Islet precursor cell (in vitro differentiated cells): Measurements from ENCODE around the gene SNTB2.

ENCODE experiments used
- DNase-seq: peaks from one replicate; pipeline ENCODE4 v3.0.0-alpha.2; 2018

Gene SNTB2

DNA sequence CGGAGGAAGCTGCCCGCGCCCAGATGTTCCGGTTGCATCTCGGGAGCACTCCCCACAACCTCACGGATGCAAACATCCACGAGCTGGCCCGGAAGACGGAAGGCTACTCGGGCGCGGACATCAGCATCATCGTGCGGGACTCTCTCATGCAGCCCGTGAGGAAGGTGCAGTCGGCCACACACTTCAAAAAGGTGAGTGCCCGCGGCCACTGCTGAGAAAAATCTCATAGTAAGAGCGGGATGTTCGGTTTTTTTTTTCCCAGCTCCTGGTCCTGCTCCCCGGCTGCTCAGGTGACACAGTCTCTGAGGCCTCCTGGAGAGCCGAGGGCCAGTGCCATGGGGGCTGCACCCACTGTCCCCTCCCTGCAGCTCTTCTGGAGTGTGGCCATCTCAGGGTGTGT, 134.1 kb downstream of the SNTB2 start:
- no peak for DNase-seq

DNA sequence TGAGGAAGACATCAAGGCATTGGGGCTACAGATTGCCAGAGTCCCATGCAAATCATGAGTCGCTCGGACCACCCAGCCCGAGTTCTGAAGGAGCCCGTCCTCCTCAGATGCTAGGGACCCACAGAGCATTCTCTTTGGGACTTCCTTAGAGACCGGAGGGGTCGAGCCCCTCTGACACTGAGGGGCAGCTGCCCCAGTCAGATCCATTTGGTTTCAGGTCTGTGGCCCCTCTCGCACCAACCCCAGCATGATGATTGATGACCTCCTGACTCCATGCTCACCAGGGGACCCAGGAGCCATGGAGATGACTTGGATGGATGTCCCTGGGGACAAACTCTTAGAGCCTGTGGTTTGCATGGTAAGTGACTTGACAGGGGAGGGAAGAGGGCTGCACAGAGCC, 135.4 kb downstream of the SNTB2 start:
- no peak for DNase-seq

DNA sequence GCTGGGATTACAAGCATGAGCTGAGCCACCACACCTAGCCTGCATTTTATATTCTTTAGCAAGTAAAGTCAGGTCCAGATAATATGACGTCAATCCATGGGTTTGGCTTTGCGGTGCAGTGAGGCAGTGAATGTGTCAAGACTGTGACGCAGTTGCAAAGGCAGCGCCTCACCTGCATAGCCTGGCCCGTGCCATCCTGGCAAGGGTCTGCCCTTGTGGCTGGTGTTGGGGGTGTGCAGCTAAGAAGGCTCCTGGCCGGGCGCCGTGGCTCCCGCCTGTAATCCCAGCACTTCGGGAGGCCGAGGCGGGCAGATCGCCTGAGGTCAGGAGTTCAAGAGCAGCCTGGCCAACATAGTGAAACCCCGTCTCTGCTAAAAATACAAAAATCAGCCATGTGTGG, 136.5 kb downstream of the SNTB2 start:
- no peak for DNase-seq

DNA sequence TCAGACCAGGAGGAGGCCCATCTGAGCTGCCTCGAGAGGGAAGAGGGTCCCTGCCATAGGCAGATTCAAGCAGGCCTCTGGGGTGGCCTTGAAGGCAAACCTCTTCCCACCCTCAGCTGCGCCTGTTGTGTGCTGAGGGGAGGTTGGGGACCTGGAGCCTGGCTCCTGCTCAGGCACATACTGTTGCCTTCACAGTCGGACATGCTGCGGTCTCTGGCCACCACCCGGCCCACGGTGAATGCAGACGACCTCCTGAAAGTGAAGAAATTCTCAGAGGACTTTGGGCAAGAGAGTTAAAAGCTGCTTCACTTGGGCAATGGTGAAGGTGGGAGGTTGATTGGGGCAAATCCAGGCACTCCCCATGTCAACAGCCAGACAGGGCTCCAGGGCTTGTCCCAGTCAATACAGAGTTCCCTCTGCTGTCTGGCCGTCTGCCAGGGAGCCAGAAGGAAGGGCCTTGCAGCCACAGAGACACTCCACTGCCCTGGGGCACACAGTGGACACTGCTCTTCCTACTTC, 137.1 kb downstream of the SNTB2 start:
- DNase-seq: no peak

DNA sequence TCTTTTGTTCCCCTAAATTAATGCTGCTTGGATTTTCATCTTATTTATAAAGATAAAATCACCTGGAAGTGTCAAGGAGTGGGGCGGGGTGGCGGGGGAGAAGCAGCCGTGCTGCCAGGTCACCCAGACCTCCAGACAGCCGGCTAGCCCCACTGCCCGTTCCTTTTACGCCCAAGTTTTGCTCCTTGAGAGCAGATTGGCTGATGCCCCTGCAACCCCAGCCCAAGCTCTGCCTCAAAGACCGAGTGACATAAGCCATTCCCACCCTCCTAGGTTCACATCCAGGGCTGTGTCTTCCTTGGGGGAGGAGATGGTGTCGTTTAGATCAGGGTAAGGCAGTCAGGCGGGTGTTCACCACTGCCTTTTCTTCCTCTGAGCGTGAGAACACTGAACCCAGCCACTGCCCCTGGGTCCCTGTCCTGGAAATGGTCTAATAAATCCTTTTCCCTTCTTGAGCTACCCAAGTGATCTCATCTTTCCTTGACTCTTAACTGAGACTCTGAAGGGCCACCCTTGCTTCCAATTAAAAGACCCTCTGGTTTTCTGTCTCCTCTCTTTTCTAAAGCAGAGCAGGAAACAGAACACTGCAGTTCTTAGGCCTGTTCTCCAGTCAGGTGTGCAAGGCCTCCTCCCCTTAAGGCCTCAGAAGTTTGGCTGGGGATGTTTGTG, 137.8 kb downstream of the SNTB2 start:
- DNase-seq: no peak

DNA sequence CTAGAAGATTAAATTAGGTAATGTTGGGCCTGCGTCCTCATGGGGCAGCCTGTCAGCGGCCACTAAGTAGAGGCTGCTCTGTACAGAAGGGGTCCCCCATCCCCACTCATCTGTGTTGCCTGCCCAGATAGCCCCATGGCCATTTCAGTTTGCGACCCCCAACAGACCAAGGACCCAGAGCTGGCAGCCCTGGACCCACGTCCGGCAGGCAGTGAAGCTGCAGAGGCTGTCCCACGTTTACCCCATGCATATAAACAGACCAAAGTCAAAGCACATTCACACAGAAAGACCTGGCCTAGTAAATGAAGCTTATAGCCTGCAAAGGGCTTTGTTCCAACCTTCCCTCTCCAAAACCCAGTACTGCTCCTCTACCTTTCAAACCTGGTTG, 138.8 kb downstream of the SNTB2 start:
- DNase-seq: no peak

DNA sequence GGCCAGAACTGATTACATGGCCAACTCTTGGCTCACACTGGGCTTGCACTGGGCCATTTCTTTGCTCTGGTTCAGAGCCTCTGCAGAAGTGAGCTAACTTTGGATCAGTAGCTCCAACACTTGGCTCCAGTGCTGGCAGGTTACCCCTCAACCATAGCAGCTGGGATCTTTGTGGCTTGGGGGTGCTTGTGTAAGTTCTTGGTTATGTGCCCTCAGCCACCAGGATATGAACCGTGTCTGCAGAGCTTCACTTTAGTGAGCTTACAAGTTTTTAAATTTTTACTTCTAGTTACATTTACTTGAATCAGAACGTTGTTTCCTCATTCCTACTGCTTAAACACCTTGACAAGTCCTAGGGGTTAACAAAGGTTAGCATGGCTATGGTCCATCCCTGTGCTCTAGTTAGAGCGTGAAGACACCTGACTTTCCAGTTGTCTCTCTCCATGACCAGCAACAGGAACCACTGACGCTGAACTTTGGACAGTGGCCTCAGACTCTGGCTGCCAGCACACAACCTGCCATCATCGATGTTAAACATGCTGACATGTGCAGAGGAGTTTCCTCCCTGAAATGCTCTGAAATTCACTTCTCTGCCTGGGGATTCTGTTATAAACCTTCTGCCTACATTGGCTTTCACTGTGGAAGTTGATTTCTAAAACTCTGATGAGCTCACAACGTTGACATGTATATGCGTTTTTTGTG, 139.4 kb downstream of the SNTB2 start:
- DNase-seq: no peak

DNA sequence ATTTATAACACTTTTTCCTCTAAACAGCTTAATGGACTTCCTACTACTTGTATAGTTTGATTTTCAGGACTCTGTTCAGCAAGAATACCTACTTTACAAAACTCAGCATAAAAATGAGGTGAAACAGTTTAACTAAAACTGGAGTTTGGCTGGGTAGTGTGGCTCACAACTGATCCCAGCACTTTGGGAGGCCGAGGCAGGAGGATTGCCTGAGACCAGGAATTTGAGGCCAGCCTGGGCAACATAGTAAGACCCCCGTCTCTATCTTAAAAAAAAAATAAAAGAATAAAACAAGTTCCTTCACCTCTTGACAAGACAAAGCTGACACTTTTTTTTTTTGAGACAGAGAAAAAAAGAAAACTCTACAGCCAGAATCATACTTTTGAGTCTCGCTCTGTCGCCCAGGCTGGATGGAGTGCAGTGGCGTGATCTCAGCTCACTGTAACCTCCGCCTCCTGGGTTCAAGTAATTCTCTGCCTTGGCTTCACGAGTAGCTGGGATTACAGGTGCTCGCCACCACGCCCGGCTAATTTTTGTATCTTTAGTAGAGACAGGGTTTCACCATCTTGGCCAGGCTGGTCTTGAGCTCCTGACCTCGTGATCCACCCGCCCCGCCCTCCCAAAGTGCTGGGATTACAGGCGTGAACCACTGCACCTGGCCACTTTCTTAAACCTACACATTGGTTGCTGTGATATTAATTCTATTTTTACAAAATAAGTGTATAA, 140.8 kb downstream of the SNTB2 start:
- no peak for DNase-seq

DNA sequence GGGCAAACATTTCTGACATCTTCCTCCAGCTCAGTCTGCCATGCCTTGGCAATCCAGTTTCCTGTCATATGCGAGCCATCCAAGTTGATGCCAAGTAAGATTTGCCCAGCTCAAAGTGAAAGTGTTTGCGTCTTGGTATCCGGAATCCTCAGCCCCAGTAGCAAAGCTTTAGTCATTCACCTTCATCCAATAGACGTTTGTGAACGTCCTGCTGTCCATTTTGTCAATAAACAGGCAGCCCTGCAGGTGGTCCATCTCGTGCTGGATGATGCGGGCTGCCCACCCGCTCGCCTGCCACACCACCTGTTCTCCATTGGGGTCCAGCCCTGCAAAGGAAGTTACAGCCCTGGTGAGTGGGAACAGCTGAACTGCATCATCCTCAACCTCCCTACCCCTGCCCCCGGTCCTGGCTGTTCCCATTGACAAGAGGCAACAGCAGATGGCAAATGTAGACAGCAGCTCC, 141.9 kb downstream of the SNTB2 start:
- DNase-seq: no peak

DNA sequence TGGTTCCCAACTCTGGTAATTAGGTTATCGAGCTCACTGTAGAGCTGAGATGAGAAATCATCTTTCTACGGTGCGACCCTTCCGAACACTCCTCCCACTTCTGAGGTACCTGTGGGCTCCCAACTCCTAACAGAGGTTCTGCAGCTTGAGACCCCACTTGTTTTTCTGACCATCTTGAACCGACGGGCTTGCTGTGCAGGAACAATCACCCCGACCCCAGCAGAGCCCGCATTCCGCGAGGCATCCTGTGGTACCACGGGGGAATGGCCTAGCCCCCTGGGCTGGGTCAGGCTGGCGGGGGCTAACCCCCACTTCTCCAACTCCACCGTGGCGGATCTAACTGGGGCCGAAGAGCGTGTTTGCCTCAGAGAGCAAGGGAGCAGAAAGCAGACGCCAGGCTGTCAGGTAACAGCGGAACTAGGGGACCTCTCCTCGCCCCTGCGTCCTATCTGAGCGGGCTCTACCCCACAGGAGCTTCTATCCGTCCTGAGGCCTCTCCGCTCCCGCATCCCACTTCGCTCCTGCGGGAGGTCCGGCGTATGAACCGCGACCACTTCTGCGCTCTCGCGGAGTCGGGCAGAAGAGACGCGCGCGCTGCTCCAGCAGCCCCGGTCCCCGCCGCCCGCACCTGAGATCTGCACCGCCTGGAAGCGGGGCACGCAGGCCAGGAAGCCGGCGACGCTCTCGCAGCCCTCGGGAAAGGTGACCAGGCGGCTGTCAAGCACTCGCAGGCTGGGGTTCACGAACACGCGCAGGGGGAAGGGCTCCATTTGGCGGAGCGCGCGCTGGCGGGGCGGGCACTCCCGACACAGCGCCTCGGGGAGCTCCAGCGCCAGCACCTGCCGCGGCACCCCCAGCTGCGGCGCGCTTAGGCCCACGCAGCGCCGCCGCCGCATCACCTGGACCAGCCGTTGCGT, 142.7 kb downstream of the SNTB2 start:
- DNase-seq: no peak

DNA sequence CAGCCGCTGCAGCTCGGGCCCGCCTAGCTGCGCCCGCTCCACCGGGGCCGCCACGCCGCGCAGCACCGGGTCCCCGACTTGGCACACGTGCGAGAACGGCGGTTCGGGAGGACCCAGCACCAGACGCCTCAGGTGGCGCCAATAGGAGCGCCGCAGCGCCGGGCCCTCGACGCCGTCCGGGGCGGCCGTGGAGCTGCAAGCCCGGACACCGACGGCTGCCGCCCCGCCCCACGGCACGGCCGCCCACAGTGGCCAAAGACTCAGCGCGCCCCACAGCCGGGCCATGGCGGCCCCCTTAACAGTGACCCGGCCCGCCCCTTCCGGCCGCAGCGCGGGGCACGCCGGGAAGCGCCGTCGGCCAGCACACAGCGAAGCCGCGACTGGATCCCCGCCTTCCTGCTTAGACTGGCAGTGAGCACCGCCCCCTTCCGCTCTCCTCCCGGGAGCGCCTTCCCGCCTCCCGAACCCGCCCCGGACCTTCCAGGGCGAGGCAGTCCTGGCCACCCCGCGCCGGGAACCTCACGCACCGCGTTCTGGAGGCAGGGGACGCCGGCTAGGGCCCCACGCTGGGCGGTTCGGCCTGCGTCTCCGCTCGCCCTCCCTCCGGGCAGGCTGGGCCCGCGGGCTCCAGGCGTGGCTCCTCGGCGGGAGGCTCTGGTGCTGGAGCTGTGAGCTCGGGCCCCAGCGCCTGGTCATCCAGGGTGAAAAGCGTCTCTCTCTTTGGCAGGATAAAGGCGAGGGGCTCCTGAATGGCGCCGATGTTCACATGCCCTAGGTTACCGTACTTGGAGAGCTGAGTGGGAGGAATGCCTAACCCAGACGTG, 143.5 kb downstream of the SNTB2 start, which contains the start of gene PDF:
PDF (minus strand) TSS at position 303 of the 824 bp plus-strand sequence; CDS start at position 285, 18 bp downstream.
- DNase-seq: peak; percentile 97

DNA sequence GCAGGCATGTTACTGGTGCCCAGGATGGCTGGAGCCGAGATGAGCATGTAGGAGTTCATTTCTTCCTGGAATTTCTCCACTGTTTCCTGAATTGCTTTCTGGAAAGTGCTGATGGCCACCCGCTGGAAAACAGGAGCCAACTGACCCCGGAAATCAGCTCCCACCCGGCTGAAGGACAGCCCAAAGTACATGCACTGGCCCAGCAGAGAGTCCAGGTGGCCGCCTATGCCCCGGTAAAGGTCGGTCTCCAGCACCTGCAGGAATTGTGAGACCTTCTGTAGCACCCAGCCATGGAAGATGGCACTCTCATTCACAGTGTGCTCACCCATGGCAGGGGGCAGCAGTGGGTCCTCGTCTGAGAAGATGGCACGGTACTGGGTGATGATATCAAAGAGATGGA, 147.7 kb downstream of the SNTB2 start:
- DNase-seq: no peak

DNA sequence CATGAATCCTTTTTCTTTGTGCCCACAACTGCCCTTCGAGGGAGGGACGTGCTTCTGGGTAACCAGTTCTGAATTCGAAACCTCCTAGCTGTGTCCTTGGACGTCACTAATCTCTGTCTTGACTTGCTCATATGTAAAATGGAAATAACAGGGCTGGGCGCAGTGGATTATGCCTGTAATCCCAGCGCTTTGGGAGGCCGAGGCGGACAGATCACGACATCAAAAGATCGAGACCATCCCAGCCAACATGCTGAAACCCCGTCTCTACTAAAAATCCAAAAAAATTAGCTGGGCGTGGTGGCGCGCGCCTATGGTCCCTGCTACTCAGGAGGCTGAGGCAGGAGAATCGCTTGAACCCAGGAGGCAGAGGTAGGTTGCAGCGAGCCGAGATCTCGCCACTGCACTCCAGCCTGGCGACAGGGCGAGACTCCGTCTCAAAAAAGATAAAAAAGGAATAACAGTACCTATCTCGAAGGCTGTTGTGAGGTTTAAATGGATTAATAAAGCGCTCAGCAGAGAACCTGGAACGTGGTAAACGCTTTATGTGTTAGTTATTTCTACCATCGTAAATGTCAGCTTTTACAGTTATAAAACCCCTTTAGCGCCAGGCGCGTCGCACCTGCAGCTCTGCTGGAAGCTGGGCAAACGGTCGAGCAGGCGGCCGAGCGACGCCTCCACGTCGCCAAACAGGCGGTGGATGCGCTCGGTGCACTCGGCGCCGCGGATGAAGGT, 151.8 kb downstream of the SNTB2 start:
- DNase-seq: no peak

DNA sequence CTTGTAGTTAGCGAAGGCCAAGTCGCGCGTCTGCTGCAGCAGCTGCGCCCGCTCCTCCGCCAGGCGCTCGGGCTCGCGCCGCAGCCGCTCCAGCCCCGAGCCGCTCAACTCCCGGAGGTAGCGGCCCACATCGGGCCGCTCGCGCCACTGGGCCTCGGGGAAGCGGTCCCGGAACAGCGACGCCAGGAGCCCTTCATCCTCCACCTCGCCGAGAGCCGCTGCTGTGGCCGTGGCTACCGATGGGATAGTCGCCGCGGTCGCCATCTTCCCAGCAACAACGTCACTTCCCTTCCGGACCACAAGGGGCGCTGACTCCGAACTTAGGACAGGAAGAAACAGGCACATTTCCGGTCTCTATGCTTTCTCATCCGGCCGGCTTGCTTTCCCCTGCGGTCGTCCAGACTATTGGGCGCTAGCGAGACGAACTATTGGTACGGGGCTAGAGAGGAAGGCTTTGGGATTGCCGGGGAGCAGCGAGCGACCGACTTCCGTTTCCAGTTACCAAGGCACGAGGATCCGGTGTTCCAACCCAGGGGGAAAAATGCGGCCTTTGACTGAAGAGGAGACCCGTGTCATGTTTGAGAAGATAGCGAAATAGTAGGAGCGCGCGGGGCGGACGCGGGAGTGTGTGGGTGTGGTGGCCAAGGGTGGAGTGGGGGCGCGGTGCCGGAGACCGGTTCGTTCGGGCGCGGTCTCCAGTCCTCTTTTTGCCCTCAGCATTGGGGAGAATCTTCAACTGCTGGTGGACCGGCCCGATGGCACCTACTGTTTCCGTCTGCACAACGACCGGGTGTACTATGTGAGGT, 152.5 kb downstream of the SNTB2 start, which contains the start of the genes COG8 and NIP7:
COG8 (minus strand) TSS at position 276 of the 806 bp plus-strand sequence; CDS start at position 264, 12 bp downstream.
NIP7 (plus strand) TSS at position 484 of the 806 bp plus-strand sequence; CDS start at position 542, 58 bp downstream.
- DNase-seq: peak; percentile 99

DNA sequence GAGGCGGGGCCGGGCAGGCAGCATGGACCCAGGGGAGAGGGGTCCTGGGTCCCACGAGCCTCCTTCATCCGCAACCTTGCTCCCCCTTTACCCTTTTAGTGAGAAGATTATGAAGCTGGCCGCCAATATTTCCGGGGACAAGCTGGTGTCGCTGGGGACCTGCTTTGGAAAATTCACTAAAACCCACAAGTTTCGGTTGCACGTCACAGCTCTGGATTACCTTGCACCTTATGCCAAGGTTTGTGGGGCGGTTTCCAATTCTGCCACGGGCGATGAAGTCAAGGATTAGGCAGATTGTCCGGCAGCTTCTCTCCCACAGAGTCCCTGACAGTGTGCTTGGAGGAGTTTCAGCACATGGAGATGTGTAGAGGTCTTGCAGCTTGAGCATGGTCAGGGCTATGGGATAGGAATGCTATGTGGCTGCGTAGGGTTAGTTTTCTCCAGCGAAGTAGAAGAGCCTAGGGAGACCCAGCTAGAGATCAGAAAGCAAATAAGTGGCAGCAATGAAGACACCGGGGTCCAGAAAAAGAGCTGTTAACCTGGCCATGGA, 153.2 kb downstream of the SNTB2 start:
- DNase-seq: no peak

DNA sequence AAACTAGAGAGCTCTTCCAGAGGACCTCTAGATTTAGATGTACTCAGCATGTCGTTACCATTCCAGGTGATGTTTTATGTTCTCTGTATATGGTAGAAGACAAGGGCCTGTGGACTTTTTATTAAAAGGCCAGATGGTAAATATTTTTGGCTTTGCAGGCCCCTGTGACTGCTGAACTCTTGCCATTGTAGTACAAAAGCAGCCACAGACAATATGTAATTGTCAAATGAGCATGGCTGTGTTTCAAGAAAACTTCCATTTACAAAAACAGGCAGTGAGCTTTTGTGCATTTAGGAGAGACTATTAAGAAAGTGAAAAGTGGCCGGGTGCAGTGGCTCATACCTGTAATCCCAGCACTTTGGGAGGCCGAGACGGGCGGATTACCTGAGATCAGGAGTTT, 157.2 kb downstream of the SNTB2 start:
- no peak for DNase-seq

DNA sequence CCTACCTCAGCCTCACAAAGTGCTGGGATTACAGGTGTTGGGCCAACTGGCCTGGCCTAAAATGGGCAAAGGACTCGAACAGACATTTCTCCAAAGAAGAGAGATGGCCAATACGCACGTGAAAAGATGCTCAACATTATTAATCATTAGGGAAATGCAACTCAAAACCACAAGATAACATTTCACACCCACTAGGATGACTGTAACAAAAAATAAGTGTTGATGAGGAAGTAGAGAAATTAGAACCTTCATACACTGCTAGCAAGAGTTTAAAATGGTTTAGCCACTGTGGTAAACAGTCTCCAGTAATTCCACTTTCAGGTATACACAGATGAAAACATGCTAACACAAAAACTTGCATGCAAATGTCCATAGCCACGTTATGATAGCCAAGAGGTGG, 159.0 kb downstream of the SNTB2 start:
- DNase-seq: no peak

DNA sequence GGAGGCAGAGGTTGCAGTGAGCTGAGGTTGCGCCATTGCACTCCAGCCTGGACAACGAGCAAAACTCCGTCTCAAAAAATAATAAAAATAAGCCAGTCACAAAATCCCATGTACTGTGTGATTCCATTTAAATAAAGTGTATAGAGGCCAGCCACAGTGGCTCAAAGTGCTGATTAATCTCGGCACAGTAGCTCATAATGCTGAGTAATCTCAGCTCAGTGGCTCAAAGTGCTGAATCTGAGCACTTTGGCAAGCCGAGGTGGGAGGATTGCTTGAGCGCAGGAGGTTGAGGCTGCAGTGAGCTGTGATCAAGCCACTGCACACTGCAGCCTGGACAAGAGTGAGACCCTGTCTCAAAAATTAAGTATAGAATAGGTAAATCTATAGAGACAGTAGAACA, 159.7 kb downstream of the SNTB2 start:
- DNase-seq: no peak

DNA sequence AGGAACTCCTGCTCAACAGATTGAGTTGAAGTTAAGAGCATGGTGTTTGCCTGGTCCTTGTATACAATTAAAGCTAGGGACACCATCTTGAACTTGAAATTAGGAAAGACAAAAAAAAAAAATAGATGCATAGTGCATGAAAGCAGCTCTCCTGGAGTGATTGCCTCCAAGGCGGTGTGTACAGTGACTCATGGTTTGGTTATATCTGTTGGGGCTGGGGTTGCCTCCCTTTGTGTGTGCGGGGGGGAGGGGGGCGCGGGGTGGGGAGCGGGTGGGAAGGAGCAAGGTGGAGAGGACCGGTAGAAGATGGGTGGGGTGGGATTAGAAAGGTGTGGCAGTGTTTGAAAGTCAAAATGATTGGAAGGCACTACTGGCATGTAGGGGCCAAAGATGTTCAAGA, 161.3 kb downstream of the SNTB2 start:
- DNase-seq: no peak
